Common myeloid progenitor, CD34-positive (primary cell): Measurements from ENCODE around the gene ZNF883.

Source experiments
- CTCF ChIA-PET: fragments of 350-600 bp; sonication (Branson Sonifier 250); formaldehyde crosslinking; loops from one replicate; lab custom pipeline; 2021; ENCODE audit warnings: antibody characterized with exemption; lab: Charles Lee
- POLR2A ChIA-PET: fragments of 350-600 bp; sonication (Branson Sonifier 250); formaldehyde crosslinking; loops from one replicate; lab custom pipeline; 2021; ENCODE audit warnings: antibody characterized with exemption; lab: Charles Lee
- DNase-seq, 3 donors: peaks; one replicate each; pipeline versions ENCODE4 v3.0.0 to v3.0.0-alpha.2; 2013
- H3K27ac ChIP-seq, 2 experiments: 1 replicate in 1 of 2; 2 replicates in 1 of 2; pipeline ENCODE4 v1.7.0; 2013; ENCODE audit warnings: inconsistent platforms in 2 of 2, low read length in 2 of 2, mild to moderate bottlenecking in 2 of 2, low read depth in 1 of 2, moderate library complexity in 1 of 2; ENCODE audit not compliant: severe bottlenecking in 2 of 2, insufficient read depth in 1 of 2, poor library complexity in 1 of 2
- H3K27me3 ChIP-seq, 5 experiments: replicated peaks in 2 of 5; 1 replicate in 3 of 5; 2 replicates in 2 of 5; pipeline versions ENCODE4 v1.6.1 to v1.7.0; 2013; ENCODE audit warnings: low read length in 4 of 5, mild to moderate bottlenecking in 2 of 5, moderate library complexity in 2 of 5, inconsistent platforms in 1 of 5; ENCODE audit not compliant: insufficient read depth in 5 of 5, control insufficient read depth in 4 of 5
- H3K36me3 ChIP-seq, 4 experiments: 1 replicate in 2 of 4; 2 replicates in 2 of 4; pipeline versions ENCODE4 v1.6.1 to v1.7.0; 2013; ENCODE audit warnings: low read length in 3 of 4, control low read depth in 1 of 4, mild to moderate bottlenecking in 1 of 4; ENCODE audit not compliant: control insufficient read depth in 4 of 4, insufficient read depth in 4 of 4
- H3K4me1 ChIP-seq, 4 experiments: 1 replicate in 3 of 4; 2 replicates in 1 of 4; pipeline versions ENCODE4 v1.6.1 to v1.7.1; 2013; ENCODE audit warnings: low read length in 3 of 4, mild to moderate bottlenecking in 3 of 4, control low read depth in 1 of 4, inconsistent platforms in 1 of 4, moderate library complexity in 1 of 4; ENCODE audit not compliant: control insufficient read depth in 4 of 4, insufficient read depth in 4 of 4; ENCODE audit errors: control extremely low read depth in 1 of 4
- H3K4me3 ChIP-seq, 7 experiments: 1 replicate in 4 of 7; 2 replicates in 3 of 7; pipeline versions ENCODE4 v1.5.1 to v1.7.0; 2013; ENCODE audit warnings: mild to moderate bottlenecking in 7 of 7, low read length in 6 of 7, moderate library complexity in 6 of 7, inconsistent platforms in 2 of 7, low read depth in 2 of 7, control low read depth in 1 of 7; ENCODE audit not compliant: insufficient read depth in 4 of 7, control insufficient read depth in 1 of 7; ENCODE audit errors: extremely low read depth in 1 of 7
- H3K9me3 ChIP-seq, 5 experiments: 1 replicate in 4 of 5; 2 replicates in 1 of 5; pipeline versions ENCODE4 v1.6.1 to v1.7.1; 2013; ENCODE audit warnings: low read length in 4 of 5, mild to moderate bottlenecking in 2 of 5, inconsistent platforms in 1 of 5, low read depth in 1 of 5, moderate library complexity in 1 of 5; ENCODE audit not compliant: control insufficient read depth in 4 of 5, insufficient read depth in 2 of 5; ENCODE audit errors: control extremely low read depth in 1 of 5
- WGBS: methylation state at CpG from one replicate; pipeline ENCODE4 v1.1.5; 2013; ENCODE audit not compliant: insufficient coverage; 5-methylcytosine and 5-hydroxymethylcytosine counted together

The ZNF883 gene

DNA sequence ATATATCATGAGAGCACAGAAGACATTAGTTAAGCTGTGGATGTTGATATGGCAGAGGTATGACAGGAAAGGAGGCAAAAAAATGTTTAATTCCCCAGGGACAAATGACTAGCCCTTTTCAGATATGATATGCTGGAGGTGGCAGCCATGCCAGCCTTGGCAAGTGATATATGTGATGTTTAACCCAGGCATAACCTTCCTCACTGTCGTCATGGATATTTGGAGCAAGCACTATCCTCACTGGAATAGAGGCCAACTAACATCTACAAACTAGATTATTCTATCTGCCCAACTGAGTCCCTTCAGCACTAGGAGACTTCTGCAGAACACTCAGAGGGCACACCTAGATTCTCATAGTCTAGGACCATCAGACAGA is 94.0 kb downstream of the ZNF883 start:
- H3K4me1 ChIP-seq: no peaks in the 10 kb centered on the region
- H3K27ac ChIP-seq: no peak overlapping the region
- H3K27me3 ChIP-seq: peaks cover 0 to 2% (median 0%) of the 10 kb centered on the region in 5 experiments
- ChIA-PET POLR2A (no interaction called here), CTCF (interaction anchor here (2.1 to 3.0 kb wide), 2 partner anchors 14 to 194 kb away, joined by 5 to 12 read pairs; no protein-coding TSS in a partner anchor)
- H3K9me3 ChIP-seq: no peaks in the 10 kb centered on the region
- no peak overlapping the region for H3K4me3 ChIP-seq
- no peak for DNase-seq
- H3K36me3 ChIP-seq: no peaks in the 10 kb centered on the region
- 100% methylated on average over 1 of the region's 1 CpG for WGBS

DNA sequence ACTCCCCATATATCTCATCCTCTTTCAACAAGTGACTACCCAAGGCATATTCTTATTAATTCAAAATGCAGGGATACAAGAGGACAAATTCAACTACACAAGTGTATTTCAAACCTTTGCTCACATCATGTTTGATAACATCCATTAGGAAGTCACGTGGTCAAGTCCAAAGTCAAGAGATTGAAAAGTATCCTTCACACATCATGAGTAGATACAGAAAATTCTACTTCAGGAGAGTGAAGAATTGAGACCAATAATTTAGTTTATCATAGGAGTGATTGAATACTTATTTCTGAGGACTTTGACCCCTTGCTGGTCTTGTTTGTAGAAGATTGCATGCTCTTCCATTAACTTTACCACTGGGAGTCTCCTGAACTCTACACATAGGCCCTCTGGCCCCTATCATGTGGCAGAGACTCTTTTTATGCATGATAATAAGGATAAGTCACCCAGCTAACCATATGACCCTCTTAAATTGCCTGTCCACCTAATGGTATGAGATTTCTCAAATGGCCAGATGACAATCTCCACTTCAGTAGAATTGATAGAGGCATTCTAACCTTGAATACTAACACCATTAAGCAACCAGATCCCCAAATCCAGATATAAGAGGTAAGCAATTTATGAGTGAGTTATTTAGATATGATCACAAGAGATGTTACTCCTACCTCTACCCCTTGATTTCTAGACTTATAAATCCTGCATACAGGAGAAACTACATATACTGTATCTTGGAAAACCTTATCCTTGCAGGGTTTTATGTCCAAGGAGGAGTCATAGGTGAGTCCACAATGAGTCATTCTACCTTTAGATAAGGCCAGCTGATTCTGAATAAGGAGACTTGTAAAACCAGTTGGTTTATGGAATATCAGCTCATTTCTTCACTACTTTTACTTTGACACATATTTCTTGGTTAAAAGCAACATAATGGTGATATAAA is 94.7 kb downstream of the ZNF883 start:
- no peak overlapping the region for H3K4me3 ChIP-seq
- no peak overlapping the region for H3K27ac ChIP-seq
- POLR2A ChIA-PET: no interaction called here
- H3K4me1 ChIP-seq: no peaks in the 10 kb centered on the region
- CTCF ChIA-PET: interaction anchor here (1.4 to 3.0 kb wide), 3 partner anchors 12 to 195 kb away, joined by 4 to 12 read pairs (median 5); no protein-coding TSS in a partner anchor
- H3K27me3 ChIP-seq: peaks cover 0 to 2% (median 0%) of the 10 kb centered on the region in 5 experiments
- no peak for DNase-seq
- H3K9me3 ChIP-seq: no peaks in the 10 kb centered on the region
- H3K36me3 ChIP-seq: no peaks in the 10 kb centered on the region
- WGBS: no CpG with 5 or more reads among the region's 1 CpG

DNA sequence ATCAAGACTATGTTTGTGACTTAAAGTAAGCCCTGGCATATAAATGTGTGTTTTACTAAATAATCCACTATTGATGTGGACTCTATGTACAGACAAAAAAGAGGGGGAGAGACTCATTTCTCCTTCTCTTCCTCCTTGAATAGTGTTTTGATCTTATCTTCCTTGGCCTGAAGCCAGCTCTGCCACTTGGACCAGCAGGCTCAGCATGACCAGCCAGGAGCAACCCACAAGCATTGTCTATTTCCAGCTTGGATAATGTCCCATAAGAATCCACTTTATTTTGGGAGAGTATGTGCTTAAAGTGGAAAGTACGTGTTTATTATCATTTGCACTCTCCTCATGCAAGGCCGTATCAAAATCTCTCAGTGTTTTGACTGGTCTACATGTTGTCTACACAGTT is 97.5 kb downstream of the ZNF883 start:
- DNase-seq: no peak

DNA sequence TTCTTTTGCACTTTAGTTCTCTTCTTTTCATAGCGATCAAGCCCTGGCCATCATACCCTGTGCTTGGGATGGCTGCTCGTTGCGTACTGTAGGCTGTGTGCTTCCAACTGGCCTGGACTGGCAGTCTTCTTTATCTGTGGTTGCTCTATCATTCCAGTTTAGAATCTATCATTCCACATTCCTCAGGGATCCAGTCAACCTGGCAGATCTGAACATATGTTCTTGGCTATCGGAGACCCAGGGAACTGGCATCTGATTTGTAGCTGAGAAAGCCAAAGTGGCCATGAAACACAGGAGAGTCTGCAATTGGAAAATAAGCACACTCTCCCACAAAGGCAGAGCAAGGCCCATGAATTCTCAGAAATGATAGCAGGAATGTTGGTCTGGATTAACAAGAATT is 98.7 kb downstream of the ZNF883 start:
- WGBS: 92% methylated on average over 4 of the region's 4 CpGs
- CTCF ChIA-PET: interaction anchor here (3.4 kb wide), 1 partner anchor 9 kb away, joined by 15 read pairs; no protein-coding TSS in a partner anchor

More for the DNA sequence above, 97.5 kb downstream of the ZNF883 start:
- ChIA-PET CTCF (no interaction called here), POLR2A (no interaction called here)
- H3K4me3 ChIP-seq: no peak overlapping the region
- H3K4me1 ChIP-seq: no peaks in the 10 kb centered on the region
- no peaks in the 10 kb centered on the region for H3K36me3 ChIP-seq
- H3K9me3 ChIP-seq: peaks cover 0 to 5% (median 0%) of the 10 kb centered on the region in 5 experiments
- no peak overlapping the region for H3K27ac ChIP-seq
- H3K27me3 ChIP-seq: peaks cover 0 to 2% (median 0%) of the 10 kb centered on the region in 5 experiments
- WGBS: no CpG with 5 or more reads among the region's 2 CpGs

DNA sequence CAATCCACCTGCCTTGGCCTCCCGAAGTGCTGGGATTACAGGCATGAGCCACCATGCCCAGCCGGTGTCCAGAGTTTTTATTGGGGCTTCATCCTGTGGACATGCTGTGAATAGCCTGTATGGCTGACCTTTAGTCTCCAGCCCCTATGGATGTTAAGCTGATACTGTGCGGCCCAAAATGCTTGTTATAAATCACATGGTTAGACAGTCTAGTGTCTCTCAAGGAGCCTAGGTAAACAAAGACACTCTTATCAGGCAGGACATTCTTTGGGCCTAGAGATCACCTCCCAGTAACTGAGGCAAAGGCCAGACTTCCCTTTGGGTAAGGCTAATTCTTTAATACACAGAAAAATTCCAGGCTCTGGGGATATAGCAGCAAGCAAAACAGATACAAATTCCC is 99.4 kb downstream of the ZNF883 start:
- Histone ChIP-seq H3K9me3 (peaks cover 0 to 5% (median 0%) of the 10 kb centered on the region in 5 experiments), H3K27me3 (peaks cover 0 to 2% (median 0%) of the 10 kb centered on the region in 5 experiments), H3K4me1 (no peaks in the 10 kb centered on the region), H3K4me3 (no peak overlapping the region), H3K27ac (no peak overlapping the region), H3K36me3 (no peaks in the 10 kb centered on the region)
- no peak for DNase-seq
- CTCF ChIA-PET: interaction anchor here (3.4 kb wide), 1 partner anchor 10 kb away, joined by 15 read pairs; no protein-coding TSS in a partner anchor
- 100% methylated on average over 3 of the region's 3 CpGs for WGBS
- POLR2A ChIA-PET: no interaction called here

More for the DNA sequence above, 98.7 kb downstream of the ZNF883 start:
- Histone ChIP-seq H3K27ac (no peak overlapping the region), H3K4me1 (no peaks in the 10 kb centered on the region), H3K9me3 (peaks cover 0 to 5% (median 0%) of the 10 kb centered on the region in 5 experiments), H3K27me3 (peaks cover 0 to 2% (median 0%) of the 10 kb centered on the region in 5 experiments), H3K4me3 (no peak overlapping the region), H3K36me3 (no peaks in the 10 kb centered on the region)
- POLR2A ChIA-PET: no interaction called here
- DNase-seq: no peak

DNA sequence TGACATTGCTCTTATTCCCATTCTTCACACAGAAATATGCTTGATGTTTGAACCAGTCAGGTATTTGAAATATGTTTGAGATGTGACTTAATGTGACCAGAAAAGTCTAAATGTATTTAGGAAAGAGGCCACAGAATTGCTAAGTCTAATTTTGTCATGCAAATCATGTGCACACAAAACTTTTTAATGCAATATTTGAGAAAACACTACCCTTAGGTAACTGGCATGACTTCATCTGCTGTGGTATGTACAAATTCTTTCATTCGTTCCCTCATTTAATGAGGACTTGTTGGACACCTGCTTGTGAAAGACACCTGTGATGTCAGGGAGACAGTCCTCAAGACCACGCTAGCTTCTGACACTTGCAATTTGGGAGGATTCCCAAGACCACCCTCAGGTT is 100.3 kb downstream of the ZNF883 start:
- H3K9me3 ChIP-seq: peaks cover 0 to 5% (median 0%) of the 10 kb centered on the region in 5 experiments
- CTCF ChIA-PET: interaction anchor here (1.5 to 3.4 kb wide), 2 partner anchors 11 to 22 kb away, joined by 3 to 15 read pairs; no protein-coding TSS in a partner anchor
- H3K36me3 ChIP-seq: no peaks in the 10 kb centered on the region
- no peak overlapping the region for H3K27ac ChIP-seq
- H3K27me3 ChIP-seq: peaks cover 0 to 2% (median 0%) of the 10 kb centered on the region in 5 experiments
- 100% methylated on average over 2 of the region's 2 CpGs for WGBS
- POLR2A ChIA-PET: no interaction called here
- H3K4me1 ChIP-seq: no peaks in the 10 kb centered on the region
- H3K4me3 ChIP-seq: no peak overlapping the region
- no peak for DNase-seq
